Liver (tissue), 9 donors: ENCODE results near the gene HCRTR1. TPM values are rescaled to one million over a fixed set of nuclear protein-coding genes. Genes with fewer than 3 reads are reported as not detected.

Source experiments
- DNase-seq: peaks from one replicate; pipeline ENCODE4 v3.0.0-alpha.2; 2017; ENCODE audit warnings: low spot score
- H3K27ac ChIP-seq, 2 donors: one replicate each; pipeline ENCODE4 v1.7.0; 2013; ENCODE audit warnings: inconsistent platforms in 2 of 2, low read length in 2 of 2, control low read depth in 1 of 2, low read depth in 1 of 2, mild to moderate bottlenecking in 1 of 2
- H3K27me3 ChIP-seq, 4 donors: one replicate each; pipeline versions ENCODE4 v1.6.1 to v1.7.0; 2013; ENCODE audit warnings: low read length in 3 of 4, inconsistent platforms in 1 of 4, mild to moderate bottlenecking in 1 of 4, moderate library complexity in 1 of 4; ENCODE audit not compliant: control insufficient read depth in 4 of 4, insufficient read depth in 4 of 4
- H3K36me3 ChIP-seq, 4 donors: one replicate each; pipeline versions ENCODE4 v1.6.1 to v1.7.0; 2013; ENCODE audit warnings: low read length in 3 of 4, mild to moderate bottlenecking in 3 of 4, low read depth in 1 of 4, moderate library complexity in 1 of 4; ENCODE audit not compliant: control insufficient read depth in 4 of 4, insufficient read depth in 3 of 4
- H3K4me1 ChIP-seq, 4 donors: one replicate each; pipeline versions ENCODE4 v1.6.1 to v1.7.0; 2013; ENCODE audit warnings: low read length in 3 of 4, mild to moderate bottlenecking in 3 of 4, moderate library complexity in 1 of 4; ENCODE audit not compliant: control insufficient read depth in 4 of 4, insufficient read depth in 4 of 4
- H3K4me3 ChIP-seq, 3 donors: one replicate each; pipeline versions ENCODE4 v1.6.1 to v1.7.0; 2013; ENCODE audit warnings: low read length in 3 of 3, control low read depth in 1 of 3, low read depth in 1 of 3, mild to moderate bottlenecking in 1 of 3
- H3K9ac ChIP-seq, 2 donors: one replicate each; pipeline ENCODE4 v1.7.0; 2013; ENCODE audit warnings: low read length in 2 of 2, mild to moderate bottlenecking in 2 of 2, moderate library complexity in 2 of 2, control low read depth in 1 of 2, low read depth in 1 of 2
- H3K9me3 ChIP-seq, 4 donors: one replicate each; pipeline versions ENCODE4 v1.6.1 to v1.7.0; 2013; ENCODE audit warnings: low read length in 3 of 4; ENCODE audit not compliant: control insufficient read depth in 4 of 4
- EGR1 ChIP-seq, 2 donors: IDR thresholded peaks; 2 replicates each; pipeline ENCODE4 v1.6.1; 2016 to 2018; ENCODE audit warnings: antibody characterized with exemption in 2 of 2, low read depth in 2 of 2
- FOXA1 ChIP-seq: IDR thresholded peaks from 2 replicates; pipeline ENCODE4 v1.6.1; 2016; ENCODE audit warnings: antibody characterized with exemption
- FOXA2 ChIP-seq: IDR thresholded peaks from 2 replicates; pipeline ENCODE4 v1.6.1; 2016; ENCODE audit warnings: antibody characterized with exemption
- GABPA ChIP-seq, 2 donors: IDR thresholded peaks in 1 of 2; conservative IDR thresholded peaks in 1 of 2; 2 replicates each; pipeline ENCODE4 v1.6.1; 2016; ENCODE audit warnings: antibody characterized with exemption in 2 of 2, mild to moderate bottlenecking in 1 of 2, moderate library complexity in 1 of 2
- HNF4A ChIP-seq, 2 donors: conservative IDR thresholded peaks; 2 replicates each; pipeline ENCODE4 v1.6.1; 2016; ENCODE audit warnings: antibody characterized with exemption in 2 of 2, mild to moderate bottlenecking in 2 of 2
- HNF4G ChIP-seq: IDR thresholded peaks from 2 replicates; pipeline ENCODE4 v1.6.1; 2016; ENCODE audit warnings: antibody characterized with exemption
- JUND ChIP-seq, 2 donors: IDR thresholded peaks; 2 replicates each; pipeline ENCODE4 v1.6.1; 2016; ENCODE audit warnings: antibody characterized with exemption in 2 of 2
- NR2F2 ChIP-seq: IDR thresholded peaks from 2 replicates; pipeline ENCODE4 v1.6.1; 2016; ENCODE audit warnings: antibody characterized with exemption
- RXRA ChIP-seq, 2 donors: IDR thresholded peaks; 2 replicates each; pipeline ENCODE4 v1.6.1; 2017 to 2018; ENCODE audit warnings: antibody characterized with exemption in 2 of 2, mild to moderate bottlenecking in 1 of 2
- SP1 ChIP-seq: IDR thresholded peaks from 2 replicates; pipeline ENCODE4 v1.6.1; 2018; ENCODE audit warnings: antibody characterized with exemption, mild to moderate bottlenecking
- TAF1 ChIP-seq: conservative IDR thresholded peaks from 2 replicates; pipeline ENCODE4 v1.6.1; 2016; ENCODE audit warnings: antibody characterized with exemption, mild to moderate bottlenecking
- YY1 ChIP-seq: IDR thresholded peaks from 2 replicates; pipeline ENCODE4 v1.6.1; 2016; ENCODE audit warnings: antibody characterized with exemption, mild to moderate bottlenecking
- WGBS: extraction: QIAGEN DNeasy Blood & Tissue Kit; methylation state at CpG from one replicate; pipeline ENCODE4 v1.1.7; 2013; 5-methylcytosine and 5-hydroxymethylcytosine counted together
- polyA plus RNA-seq, 2 donors: library from polyadenylated mRNA; stranded (reverse) in 1 of 2; unstranded in 1 of 2; fragments of 200-250 nt in 1 of 2; fragments of >200 nt in 1 of 2; fragmentation: Nextera tagmentation in 1 of 2; extraction: Ambion mirVana in 1 of 2; gene quantifications; one replicate each; pipeline versions ENCODE4 v1.2.1 to v1.2.3, GENCODE V29; 2013 to 2015
- total RNA-seq, 2 donors: library from RNA; depleted of rRNA; stranded (reverse); fragments of >200 nt; gene quantifications; one replicate each; pipeline ENCODE4 v1.2.3, GENCODE V29; 2014
- TF ChIP-seq, protein P1 (sequence below): IDR thresholded peaks from 2 replicates; pipeline ENCODE4 v1.6.1; 2016; ENCODE audit warnings: antibody characterized with exemption
- TF ChIP-seq, protein P2 (sequence below): IDR thresholded peaks from 2 replicates; pipeline ENCODE4 v1.6.1; 2016; ENCODE audit warnings: antibody characterized with exemption
- TF ChIP-seq, protein P3 (sequence below): IDR thresholded peaks from 2 replicates; pipeline ENCODE4 v1.6.1; 2016; ENCODE audit warnings: antibody characterized with exemption, mild to moderate bottlenecking
- TF ChIP-seq, protein P4 (sequence below): fragments of 150-350 bp; IDR thresholded peaks from 2 replicates; pipeline ENCODE4 v1.5.1; 2017; ENCODE audit warnings: improper control_type of control experiment, low read depth, low read length; ENCODE audit not compliant: missing input control
- TF ChIP-seq, protein P5 (sequence below): IDR thresholded peaks from 2 replicates; pipeline ENCODE4 v1.6.1; 2016; ENCODE audit warnings: antibody characterized with exemption
- donor health status: healthy.
- donor health status: healthy.
- donor health status: healthy.
- donor health status: healthy.
- donor health status: healthy.

Gene HCRTR1
- total and polyA plus RNA-seq, 4 donors, result 0.06 TPM; not detected in 3

DNA sequence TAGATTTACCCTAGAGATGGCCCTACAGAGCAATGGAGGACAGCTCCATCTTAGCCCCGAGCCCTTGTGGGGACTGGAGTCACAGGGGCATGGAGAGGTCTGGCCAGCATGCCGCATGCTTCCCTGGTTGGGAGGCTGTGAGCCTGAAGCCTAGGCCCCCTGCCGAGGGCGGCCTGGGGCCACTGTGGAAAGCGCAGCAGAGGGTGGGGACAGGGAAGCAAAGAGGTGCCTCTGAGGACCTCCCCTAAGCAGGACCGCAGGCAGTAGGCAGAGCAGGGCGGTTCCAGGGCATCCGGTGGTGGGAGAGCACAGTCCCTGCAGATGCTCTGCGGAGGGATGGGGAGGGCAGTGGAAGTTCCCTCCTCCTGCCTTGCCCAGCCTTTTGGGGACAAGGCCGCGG, 53.7 kb downstream of the HCRTR1 start:
- H3K4me1 ChIP-seq, result peaks cover 0 to 9% (median 2%) of the 10 kb centered on the region in 4 donors
- no peaks in the 10 kb centered on the region for H3K27me3 ChIP-seq
- no peaks in the 10 kb centered on the region for H3K9me3 ChIP-seq
- H3K9ac ChIP-seq, result no peak overlapping the region
- 89% methylated on average over 11 of the region's 11 CpGs for WGBS
- H3K4me3 ChIP-seq, result no peak overlapping the region
- H3K27ac ChIP-seq, result no peak overlapping the region
- DNase-seq, result no peak
- no peaks in the 10 kb centered on the region for H3K36me3 ChIP-seq
- TF ChIP-seq FOXA1 (no peak), YY1 (no peak), JUND (IDR thresholded peaks at IDR 0.05) (no peak), GABPA (IDR thresholded peaks at IDR 0.05 in 1 of 2, conservative IDR thresholded peaks at IDR 0.05 in 1 of 2) (no peak), FOXA2 (no peak), RXRA (IDR thresholded peaks at IDR 0.05) (no peak), HNF4G (no peak), NR2F2 (no peak), HNF4A (conservative IDR thresholded peaks at IDR 0.05) (no peak)
- TF ChIP-seq, protein P1, sequence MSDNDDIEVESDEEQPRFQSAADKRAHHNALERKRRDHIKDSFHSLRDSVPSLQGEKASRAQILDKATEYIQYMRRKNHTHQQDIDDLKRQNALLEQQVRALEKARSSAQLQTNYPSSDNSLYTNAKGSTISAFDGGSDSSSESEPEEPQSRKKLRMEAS, result no peak
- TF ChIP-seq, protein P2, sequence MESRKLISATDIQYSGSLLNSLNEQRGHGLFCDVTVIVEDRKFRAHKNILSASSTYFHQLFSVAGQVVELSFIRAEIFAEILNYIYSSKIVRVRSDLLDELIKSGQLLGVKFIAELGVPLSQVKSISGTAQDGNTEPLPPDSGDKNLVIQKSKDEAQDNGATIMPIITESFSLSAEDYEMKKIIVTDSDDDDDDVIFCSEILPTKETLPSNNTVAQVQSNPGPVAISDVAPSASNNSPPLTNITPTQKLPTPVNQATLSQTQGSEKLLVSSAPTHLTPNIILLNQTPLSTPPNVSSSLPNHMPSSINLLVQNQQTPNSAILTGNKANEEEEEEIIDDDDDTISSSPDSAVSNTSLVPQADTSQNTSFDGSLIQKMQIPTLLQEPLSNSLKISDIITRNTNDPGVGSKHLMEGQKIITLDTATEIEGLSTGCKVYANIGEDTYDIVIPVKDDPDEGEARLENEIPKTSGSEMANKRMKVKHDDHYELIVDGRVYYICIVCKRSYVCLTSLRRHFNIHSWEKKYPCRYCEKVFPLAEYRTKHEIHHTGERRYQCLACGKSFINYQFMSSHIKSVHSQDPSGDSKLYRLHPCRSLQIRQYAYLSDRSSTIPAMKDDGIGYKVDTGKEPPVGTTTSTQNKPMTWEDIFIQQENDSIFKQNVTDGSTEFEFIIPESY, result no peak

DNA sequence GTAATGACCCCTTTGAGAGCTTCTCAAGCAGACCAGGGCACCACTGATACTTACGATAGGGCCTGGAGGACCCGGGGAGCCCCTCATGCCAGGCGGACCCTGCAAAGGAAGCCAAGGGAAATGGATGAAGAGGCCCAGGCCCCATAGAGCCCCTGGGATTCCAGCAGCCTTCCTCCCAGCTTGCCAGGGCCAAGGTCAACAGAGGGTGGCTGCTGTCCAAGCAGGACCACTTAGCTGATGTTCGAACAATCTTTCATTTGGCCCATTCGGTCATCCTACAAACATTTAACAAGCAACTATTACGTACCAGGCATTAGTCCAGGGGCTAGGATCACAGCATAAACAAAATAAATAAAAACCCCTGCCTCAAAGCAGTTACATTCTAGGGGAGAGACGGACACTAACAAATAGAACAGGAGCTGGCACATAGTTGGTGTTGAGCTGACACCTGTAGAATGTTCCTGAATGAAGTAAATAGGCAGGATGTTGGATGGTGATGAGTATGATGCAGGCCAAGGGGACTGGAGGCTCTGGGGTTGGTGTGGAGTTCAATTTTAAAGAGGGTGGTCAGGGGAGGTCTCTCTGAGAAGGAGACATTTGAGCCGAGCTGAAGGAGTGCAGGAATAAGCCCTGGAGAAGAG, 54.2 kb downstream of the HCRTR1 start:
- DNase-seq, result no peak
- peaks cover 0 to 9% (median 2%) of the 10 kb centered on the region in 4 donors for H3K4me1 ChIP-seq
- H3K4me3 ChIP-seq, result no peak overlapping the region
- no peaks in the 10 kb centered on the region for H3K27me3 ChIP-seq
- no peak overlapping the region for H3K27ac ChIP-seq
- H3K9me3 ChIP-seq, result no peaks in the 10 kb centered on the region
- 85% methylated on average over 8 of the region's 8 CpGs for WGBS
- TF ChIP-seq SP1 (no peak), NR2F2 (no peak), HNF4G (no peak), YY1 (no peak), EGR1 (IDR thresholded peaks at IDR 0.05; ENCODE audit: low read depth in 2 of 2) (no peak), TAF1 (no peak), GABPA (IDR thresholded peaks at IDR 0.05 in 1 of 2, conservative IDR thresholded peaks at IDR 0.05 in 1 of 2) (no peak), RXRA (IDR thresholded peaks at IDR 0.05) (no peak)
- TF ChIP-seq, protein P1, result no peak
- TF ChIP-seq, protein P3, sequence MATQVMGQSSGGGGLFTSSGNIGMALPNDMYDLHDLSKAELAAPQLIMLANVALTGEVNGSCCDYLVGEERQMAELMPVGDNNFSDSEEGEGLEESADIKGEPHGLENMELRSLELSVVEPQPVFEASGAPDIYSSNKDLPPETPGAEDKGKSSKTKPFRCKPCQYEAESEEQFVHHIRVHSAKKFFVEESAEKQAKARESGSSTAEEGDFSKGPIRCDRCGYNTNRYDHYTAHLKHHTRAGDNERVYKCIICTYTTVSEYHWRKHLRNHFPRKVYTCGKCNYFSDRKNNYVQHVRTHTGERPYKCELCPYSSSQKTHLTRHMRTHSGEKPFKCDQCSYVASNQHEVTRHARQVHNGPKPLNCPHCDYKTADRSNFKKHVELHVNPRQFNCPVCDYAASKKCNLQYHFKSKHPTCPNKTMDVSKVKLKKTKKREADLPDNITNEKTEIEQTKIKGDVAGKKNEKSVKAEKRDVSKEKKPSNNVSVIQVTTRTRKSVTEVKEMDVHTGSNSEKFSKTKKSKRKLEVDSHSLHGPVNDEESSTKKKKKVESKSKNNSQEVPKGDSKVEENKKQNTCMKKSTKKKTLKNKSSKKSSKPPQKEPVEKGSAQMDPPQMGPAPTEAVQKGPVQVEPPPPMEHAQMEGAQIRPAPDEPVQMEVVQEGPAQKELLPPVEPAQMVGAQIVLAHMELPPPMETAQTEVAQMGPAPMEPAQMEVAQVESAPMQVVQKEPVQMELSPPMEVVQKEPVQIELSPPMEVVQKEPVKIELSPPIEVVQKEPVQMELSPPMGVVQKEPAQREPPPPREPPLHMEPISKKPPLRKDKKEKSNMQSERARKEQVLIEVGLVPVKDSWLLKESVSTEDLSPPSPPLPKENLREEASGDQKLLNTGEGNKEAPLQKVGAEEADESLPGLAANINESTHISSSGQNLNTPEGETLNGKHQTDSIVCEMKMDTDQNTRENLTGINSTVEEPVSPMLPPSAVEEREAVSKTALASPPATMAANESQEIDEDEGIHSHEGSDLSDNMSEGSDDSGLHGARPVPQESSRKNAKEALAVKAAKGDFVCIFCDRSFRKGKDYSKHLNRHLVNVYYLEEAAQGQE, result no peak
- TF ChIP-seq, protein P4, sequence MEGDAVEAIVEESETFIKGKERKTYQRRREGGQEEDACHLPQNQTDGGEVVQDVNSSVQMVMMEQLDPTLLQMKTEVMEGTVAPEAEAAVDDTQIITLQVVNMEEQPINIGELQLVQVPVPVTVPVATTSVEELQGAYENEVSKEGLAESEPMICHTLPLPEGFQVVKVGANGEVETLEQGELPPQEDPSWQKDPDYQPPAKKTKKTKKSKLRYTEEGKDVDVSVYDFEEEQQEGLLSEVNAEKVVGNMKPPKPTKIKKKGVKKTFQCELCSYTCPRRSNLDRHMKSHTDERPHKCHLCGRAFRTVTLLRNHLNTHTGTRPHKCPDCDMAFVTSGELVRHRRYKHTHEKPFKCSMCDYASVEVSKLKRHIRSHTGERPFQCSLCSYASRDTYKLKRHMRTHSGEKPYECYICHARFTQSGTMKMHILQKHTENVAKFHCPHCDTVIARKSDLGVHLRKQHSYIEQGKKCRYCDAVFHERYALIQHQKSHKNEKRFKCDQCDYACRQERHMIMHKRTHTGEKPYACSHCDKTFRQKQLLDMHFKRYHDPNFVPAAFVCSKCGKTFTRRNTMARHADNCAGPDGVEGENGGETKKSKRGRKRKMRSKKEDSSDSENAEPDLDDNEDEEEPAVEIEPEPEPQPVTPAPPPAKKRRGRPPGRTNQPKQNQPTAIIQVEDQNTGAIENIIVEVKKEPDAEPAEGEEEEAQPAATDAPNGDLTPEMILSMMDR, result no peak
- TF ChIP-seq, protein P5, sequence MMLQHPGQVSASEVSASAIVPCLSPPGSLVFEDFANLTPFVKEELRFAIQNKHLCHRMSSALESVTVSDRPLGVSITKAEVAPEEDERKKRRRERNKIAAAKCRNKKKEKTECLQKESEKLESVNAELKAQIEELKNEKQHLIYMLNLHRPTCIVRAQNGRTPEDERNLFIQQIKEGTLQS, result no peak
- no peak overlapping the region for H3K9ac ChIP-seq
- no peaks in the 10 kb centered on the region for H3K36me3 ChIP-seq
